GM19035 (cell line): ENCODE data around the gene SPTBN5.

Experiments used
- ATAC-seq: cut with Tn5 transposase; IDR thresholded peaks from one replicate; pipeline ENCODE4 v1.9.1; 2021; ENCODE audit not compliant: unreplicated experiment

The SPTBN5 gene

GRCh38 chr15:41893422-41894250, at the start of gene SPTBN5:
SPTBN5 (minus strand) TSS chr15:41894053; CDS start chr15:41893497, 556 bp downstream.
- no peak for ATAC-seq

- ATAC-seq: no peak
Observed at GRCh38 chr15:41942886-41943285, 49.0 kb upstream of the SPTBN5 start.

GRCh38 chr15:41941644-41942415, 48.0 kb upstream of the SPTBN5 start:
- no peak for ATAC-seq

GRCh38 chr15:41940441-41940857, 46.6 kb upstream of the SPTBN5 start:
- ATAC-seq: no peak

GRCh38 chr15:41939986-41940385, 46.1 kb upstream of the SPTBN5 start:
- no peak for ATAC-seq

- no peak for ATAC-seq
Observed at GRCh38 chr15:41937568-41937923, 43.7 kb upstream of the SPTBN5 start.

- no peak for ATAC-seq
Observed at GRCh38 chr15:41936649-41937567, 43.1 kb upstream of the SPTBN5 start.

GRCh38 chr15:41936155-41936554, 42.3 kb upstream of the SPTBN5 start:
- no peak for ATAC-seq

GRCh38 chr15:41935566-41936020, 41.7 kb upstream of the SPTBN5 start:
- no peak for ATAC-seq

GRCh38 chr15:41934843-41935242, 41.0 kb upstream of the SPTBN5 start:
- ATAC-seq: no peak

GRCh38 chr15:41933771-41934170, 39.9 kb upstream of the SPTBN5 start:
- no peak for ATAC-seq

- ATAC-seq: no peak
Observed at GRCh38 chr15:41933326-41933725, 39.5 kb upstream of the SPTBN5 start.

GRCh38 chr15:41932511-41933289, 38.8 kb upstream of the SPTBN5 start:
- ATAC-seq: no peak

GRCh38 chr15:41932101-41932500, 38.2 kb upstream of the SPTBN5 start:
- no peak for ATAC-seq

GRCh38 chr15:41930867-41931222, 37.0 kb upstream of the SPTBN5 start:
- ATAC-seq: no peak

GRCh38 chr15:41930221-41930866, 36.5 kb upstream of the SPTBN5 start:
- no peak for ATAC-seq

GRCh38 chr15:41928637-41929620, 35.1 kb upstream of the SPTBN5 start:
- no peak for ATAC-seq

GRCh38 chr15:41928100-41928499, 34.2 kb upstream of the SPTBN5 start:
- no peak for ATAC-seq

GRCh38 chr15:41927536-41927935, 33.7 kb upstream of the SPTBN5 start:
- no peak for ATAC-seq
